Measurements from ENCODE around the gene ARHGDIG. TPM values are rescaled to one million over a fixed set of nuclear protein-coding genes. Genes with fewer than 3 reads are reported as not detected.
"Not testable (repeated sequence)": the region's sequence is repeated elsewhere in the genome, so short reads cannot be mapped to it uniquely, and the experiment has no call there.

The ARHGDIG gene
- total RNA-seq, 1 donor: not detected

GRCh38 chr16:254461-254860 lies 25.9 kb upstream of the ARHGDIG start:
- H3K4me3 ChIP-seq (ENCODE audit: low read depth, low read length): no peak overlapping the region
- no peak for DNase-seq (ENCODE audit: low read depth)
- no peak for TF ChIP-seq CTCF (IDR thresholded peaks at IDR 0.05; ENCODE audit: insufficient read depth, low read depth, low read length)

- TF ChIP-seq CTCF (IDR thresholded peaks at IDR 0.05; ENCODE audit: insufficient read depth, low read depth, low read length): no peak
- no peak for DNase-seq (ENCODE audit: low read depth)
- H3K4me3 ChIP-seq (ENCODE audit: low read depth, low read length): no peak overlapping the region
Measured at GRCh38 chr16:255183-255582, 25.2 kb upstream of the ARHGDIG start.

- not testable (repeated sequence) for DNase-seq (ENCODE audit: low read depth); H3K4me3 ChIP-seq (ENCODE audit: low read depth, low read length)
Measured at GRCh38 chr16:258091-258490, 22.3 kb upstream of the ARHGDIG start.

- no peak for DNase-seq (ENCODE audit: low read depth)
- no peak overlapping the region for H3K4me3 ChIP-seq (ENCODE audit: low read depth, low read length)
- TF ChIP-seq CTCF (IDR thresholded peaks at IDR 0.05; ENCODE audit: insufficient read depth, low read depth, low read length): no peak
Measured at GRCh38 chr16:259226-259625, 21.2 kb upstream of the ARHGDIG start.

- no peak overlapping the region for H3K4me3 ChIP-seq (ENCODE audit: low read depth, low read length)
- no peak for TF ChIP-seq CTCF (IDR thresholded peaks at IDR 0.05; ENCODE audit: insufficient read depth, low read depth, low read length)
- DNase-seq (ENCODE audit: low read depth): no peak
Measured at GRCh38 chr16:259814-260253, 20.6 kb upstream of the ARHGDIG start.

- no peak for TF ChIP-seq CTCF (IDR thresholded peaks at IDR 0.05; ENCODE audit: insufficient read depth, low read depth, low read length)
- no peak overlapping the region for H3K4me3 ChIP-seq (ENCODE audit: low read depth, low read length)
- DNase-seq (ENCODE audit: low read depth): no peak
Measured at GRCh38 chr16:260326-260725, 20.1 kb upstream of the ARHGDIG start.

- H3K4me3 ChIP-seq (ENCODE audit: low read depth, low read length): no peak overlapping the region
- DNase-seq (ENCODE audit: low read depth): no peak
- TF ChIP-seq CTCF (IDR thresholded peaks at IDR 0.05; ENCODE audit: insufficient read depth, low read depth, low read length): no peak
Measured at GRCh38 chr16:261031-261691, 19.2 kb upstream of the ARHGDIG start.
